ENCODE measurements around the gene CSF3R.
A peak's percentile ranks its signal among the peaks of the same experiment; 100 is the strongest.
"Not testable (repeated sequence)": the region's sequence is repeated elsewhere in the genome, so short reads cannot be mapped to it uniquely, and the experiment has no call there.

The CSF3R gene

DNA sequence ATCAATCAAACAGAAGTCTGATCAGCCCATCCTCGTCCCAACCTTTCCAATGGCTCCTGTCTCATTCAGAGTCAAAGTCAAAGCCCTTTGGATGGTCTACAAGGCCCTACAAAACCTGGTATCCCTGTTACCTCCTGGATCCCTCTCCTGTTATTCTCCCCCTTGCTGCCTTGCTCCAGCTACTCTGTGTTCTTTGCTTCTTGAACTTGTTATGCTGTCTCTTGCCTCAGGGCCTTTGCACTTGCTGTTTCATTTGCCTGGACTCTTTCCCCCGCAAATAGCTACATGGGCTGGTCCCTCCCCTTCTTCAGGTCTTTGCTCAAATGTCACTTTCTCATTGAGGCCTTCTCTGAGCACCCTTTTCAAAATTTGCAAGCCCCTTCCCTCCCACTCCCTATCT lies 1.4 kb upstream of the CSF3R start:
- no peak for DNase-seq (ENCODE audit: low read depth in 1 of 2, low spot score in 1 of 2)

DNA sequence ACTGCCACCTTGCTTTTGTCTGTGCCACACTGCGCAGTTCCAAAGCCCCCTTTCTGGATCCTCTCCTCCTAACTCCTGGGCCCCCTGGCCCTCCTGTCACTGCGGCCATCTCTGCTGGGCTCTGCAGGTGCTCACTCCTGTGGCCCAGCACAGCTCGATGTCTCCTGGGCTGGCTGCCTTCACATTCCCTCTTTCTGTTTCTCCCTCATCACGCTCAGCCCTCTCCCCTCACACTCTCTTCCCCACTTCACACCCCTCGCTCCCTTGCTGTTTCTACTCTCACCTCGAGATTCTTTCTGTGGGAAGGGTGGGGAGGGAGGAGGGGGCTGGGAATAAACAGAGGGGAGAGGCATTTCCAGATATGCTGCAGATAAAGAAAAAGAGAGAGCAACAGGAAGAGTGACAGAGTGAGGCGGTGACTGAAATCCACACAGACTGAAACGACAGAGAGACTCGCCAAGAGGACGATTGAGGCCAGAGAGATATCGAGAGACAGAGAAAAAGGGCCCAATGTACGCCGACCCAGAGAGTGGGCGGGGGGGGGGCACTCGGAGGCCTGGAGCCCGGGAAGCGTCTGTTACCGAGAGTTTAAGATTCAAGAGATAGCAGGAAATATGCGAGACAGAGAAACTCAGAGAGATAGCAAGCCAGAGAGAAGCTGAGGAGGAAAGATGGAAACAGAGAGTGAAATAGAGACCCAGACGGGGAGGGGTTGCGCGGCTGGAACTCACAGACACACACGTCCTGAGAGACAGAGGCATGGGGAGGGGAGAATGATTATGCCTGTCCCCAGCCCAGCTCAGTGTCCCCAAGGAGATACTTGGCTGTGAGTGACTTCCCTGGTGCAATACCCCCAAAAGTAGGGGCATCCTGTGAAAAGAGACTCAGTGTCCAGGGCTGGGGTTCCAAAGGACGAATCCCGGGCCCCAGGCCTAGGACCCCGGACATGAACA lies 666 bp downstream of the CSF3R start:
- DNase-seq (ENCODE audit: low read depth in 1 of 2, low spot score in 1 of 2) = no peak

DNA sequence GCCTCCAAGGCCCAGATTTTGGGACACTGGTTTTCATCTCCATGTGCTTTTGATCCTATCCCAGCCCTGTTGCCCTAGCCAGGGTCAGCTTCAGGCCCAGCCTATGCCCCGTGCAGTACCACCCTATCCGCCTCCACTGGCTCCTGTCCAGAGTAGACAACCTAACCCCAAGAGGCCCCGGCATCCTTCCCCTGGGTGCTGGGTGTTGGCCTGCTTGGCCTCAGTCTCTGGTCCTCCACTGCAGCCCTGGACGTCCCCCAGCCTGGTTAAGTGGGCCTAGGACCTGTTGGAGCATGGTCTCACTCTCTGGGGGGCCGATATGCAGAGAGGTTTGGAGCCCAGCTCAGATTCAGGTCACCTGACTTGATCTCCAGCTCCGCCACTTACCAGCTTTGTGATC lies 1.6 kb downstream of the CSF3R start:
- no peak for DNase-seq (ENCODE audit: low read depth in 1 of 2, low spot score in 1 of 2)

DNA sequence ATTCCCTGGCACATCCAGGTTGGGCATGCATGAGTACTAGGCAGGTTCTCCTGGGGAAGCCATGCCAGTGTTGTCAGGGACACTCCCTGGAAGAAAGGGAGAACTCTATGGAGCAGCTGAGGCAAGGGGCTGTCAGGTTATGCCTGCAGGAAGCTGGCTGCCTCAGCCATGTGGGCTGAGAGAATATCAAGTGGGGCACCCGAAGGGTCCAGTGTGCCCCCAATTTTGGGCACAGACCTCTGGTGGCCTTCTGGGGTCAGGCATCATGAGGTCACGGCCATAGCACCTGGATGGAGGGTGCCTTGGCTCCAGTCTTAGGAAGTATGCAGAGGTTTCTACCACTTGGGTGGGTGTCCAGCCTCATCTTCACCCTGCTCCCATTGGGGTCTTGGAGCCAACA lies 2.6 kb downstream of the CSF3R start:
- no peak for DNase-seq (ENCODE audit: low read depth in 1 of 2, low spot score in 1 of 2)

DNA sequence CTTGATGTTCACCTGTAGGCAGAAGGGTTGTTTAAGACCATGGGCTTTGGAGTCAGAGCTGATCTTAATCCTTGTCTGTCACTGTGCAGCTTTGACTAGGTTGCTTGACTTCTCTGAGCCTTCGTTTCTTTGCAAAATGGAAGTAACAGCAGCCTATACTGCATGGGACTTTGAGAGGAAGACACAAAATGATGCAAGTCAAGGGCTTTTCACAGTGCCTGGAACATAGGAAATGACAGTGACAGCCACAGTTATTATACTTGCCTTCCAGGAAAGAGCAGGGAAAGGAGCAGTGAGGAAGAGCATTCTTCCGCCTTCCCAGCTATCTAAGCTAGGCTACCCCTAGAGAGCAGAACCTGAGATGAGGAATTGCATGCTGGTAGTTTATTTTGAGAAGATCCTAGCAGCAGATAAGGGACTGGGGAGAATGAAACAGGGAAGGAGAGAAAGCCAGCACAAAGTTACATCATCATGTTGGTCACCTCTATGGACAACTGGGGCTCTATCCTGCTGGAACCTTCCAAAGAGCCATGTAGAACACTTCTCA lies 3.1 kb downstream of the CSF3R start:
- no peak for DNase-seq (ENCODE audit: low read depth in 1 of 2, low spot score in 1 of 2)

DNA sequence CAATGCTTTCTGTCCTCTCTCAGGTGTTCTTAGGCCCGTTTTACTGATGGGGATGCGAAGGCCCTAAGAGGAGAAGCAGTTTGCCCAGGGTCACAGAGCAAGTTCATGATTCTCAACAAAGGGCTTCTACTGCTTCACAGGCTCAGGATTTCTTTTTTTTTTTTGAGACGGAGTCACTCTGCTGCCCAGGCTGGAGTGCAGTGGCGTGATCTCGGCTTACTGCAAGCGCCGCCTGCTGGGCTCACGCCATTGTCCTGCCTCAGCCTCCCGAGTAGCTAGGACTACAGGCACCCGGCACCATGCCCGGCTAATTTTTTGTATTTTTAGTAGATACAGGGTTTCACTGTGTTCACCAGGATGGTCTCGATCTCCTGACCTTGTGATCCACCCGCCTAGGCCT lies 5.1 kb downstream of the CSF3R start:
- DNase-seq (ENCODE audit: low read depth in 1 of 2, low spot score in 1 of 2) = not testable (repeated sequence)

DNA sequence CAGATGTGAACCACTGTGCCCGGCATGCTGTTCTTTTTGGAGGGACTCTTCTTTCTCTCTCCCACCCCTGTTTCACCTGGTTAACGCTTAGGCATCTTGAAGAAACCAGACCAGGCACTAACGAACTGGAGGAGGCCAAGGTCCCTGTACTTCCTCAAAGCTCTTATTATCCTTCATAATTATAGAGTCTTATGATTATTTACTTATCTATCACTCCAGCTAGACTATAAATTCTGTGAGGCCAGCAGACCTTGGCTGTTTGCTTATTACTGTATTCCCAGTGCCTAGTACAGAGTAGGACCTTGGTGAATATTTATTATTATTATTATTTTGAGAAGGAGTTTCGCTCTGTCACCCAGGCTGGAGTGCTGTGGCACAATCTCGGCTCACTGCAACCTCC lies 5.8 kb downstream of the CSF3R start:
- no peak for DNase-seq (ENCODE audit: low read depth in 1 of 2, low spot score in 1 of 2)

DNA sequence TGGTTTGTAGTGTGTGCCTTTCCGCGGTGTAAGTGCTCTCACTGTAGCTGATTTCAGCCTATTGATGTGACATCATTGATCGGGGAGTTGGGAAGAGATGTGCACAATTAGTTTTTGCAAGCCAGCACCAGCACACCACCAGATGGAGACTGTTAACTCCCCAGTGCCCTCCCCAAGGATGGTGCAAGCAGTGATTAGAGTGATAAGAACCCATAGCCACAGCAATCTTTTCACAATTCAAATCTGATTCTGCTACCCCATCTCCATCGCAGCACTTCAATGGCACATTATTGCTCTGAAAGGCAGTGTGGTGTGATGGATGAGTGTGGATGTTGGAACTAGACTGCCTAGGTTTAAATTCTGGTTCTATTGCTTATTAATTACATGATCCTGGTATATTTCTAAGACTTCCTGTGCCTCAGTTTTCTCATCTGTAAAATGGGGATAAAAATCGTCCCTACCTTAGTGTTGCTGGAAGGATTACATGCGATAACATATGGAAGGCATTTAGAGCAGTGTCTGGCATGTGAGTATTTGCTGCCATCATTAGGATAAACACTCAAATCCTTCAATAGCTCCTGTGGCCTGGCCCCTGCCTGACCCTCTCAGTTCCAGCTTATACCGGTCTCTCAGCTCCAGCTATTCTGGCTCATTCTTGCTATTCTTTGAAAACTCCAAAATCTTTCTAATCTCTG lies 6.7 kb downstream of the CSF3R start:
- DNase-seq (ENCODE audit: low read depth in 1 of 2, low spot score in 1 of 2) = no peak

DNA sequence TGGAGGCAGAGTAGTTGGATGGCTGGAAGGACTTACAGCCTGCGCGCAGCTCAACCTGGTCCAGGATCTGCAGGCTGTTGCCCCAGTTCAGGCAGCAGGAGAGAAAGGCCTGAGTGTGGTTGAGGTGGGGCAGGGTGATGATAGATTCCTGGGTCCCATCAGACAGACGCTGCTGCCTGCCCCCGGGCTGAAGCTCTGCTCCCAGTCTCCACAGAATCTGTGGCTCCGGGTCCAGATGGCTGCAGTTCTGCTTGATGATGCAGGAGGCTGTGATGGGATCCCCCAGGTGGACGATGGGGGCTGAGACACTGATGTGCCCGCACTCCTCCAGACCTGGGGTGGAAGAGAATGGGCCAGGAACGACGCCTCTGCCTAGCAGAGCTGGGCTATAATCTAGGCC lies 7.4 kb downstream of the CSF3R start:
- DNase-seq (ENCODE audit: low read depth in 1 of 2, low spot score in 1 of 2) = no peak

DNA sequence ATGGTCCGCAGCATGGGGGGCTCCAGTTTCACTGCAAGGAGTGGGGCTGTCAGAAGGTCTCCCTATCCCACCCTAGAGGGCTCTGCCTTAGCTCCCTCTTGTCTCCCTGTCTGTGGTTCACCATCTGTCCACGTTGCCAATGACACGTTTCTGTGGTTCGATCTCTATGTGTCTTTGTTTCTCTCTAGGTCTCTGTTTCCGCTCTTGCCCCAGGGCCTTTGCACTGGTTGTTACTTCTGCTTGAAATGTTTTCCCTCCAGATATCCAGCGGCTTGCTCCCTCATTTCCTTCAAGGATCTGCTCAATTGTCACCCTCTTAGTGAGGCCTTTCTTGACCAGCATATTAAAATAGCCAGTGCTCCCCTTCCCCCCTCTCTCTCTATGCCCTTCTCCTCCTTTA lies 10.1 kb downstream of the CSF3R start:
- DNase-seq (ENCODE audit: low read depth in 1 of 2, low spot score in 1 of 2) = no peak

DNA sequence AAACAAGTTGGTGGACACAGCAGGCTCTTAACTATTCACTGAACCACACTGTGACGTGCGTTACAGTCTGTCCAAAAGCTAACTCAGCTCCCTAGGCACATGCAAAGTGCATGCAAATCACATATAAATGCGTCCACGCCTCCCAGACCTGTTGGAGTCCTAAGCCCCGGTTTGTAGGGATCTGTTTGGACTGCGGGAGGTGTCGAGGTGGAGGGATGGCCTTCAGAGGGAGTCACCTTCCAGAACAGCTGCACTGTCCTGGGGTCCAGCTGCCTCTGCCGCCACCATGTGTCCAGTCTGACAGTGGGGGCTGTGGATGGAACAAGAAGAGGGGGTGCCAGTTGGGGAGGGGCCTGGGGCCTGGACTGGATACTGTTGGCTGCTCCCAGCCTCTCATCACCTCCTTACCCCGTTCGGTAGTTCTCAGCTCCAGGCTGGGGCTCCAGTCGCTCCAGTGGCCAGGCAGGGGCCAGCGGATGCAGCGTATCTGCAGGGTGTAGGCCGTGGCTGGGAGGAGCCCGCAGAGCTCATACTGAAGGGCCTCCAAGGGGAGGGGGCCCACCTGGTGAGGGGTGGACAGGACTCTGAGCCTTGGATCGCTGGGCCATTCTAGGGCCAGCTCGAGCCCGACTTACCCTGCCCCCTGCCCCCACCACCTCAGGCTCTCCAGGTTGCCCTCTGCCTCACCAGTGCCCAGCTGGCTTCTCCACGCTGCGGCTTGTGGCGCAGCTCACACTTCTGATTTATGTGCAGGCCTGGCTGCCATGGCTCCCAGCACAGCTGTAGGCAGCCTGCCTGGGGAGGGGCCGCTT lies 10.7 kb downstream of the CSF3R start:
- no peak for DNase-seq (ENCODE audit: low read depth in 1 of 2, low spot score in 1 of 2)

DNA sequence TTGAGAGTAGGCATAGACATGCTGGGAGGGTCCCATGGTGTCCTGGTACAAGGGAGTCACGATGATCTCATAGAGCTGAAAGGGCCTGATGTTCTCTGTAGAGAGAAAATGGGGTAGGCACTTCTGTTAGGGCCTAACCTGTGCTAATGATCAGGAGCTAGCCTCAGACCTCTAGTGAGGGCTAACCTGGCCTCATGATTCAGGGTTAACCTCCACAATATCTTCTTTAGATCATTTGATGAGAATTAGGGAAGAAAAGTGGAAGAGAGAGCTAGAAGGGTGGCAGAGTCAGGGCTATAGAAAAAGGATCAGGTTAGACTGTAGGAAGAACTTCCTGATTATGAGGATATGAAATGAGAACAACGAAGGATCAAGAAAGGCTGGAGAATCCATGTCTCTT lies 13.6 kb downstream of the CSF3R start:
- DNase-seq (ENCODE audit: low read depth in 1 of 2, low spot score in 1 of 2) = no peak

DNA sequence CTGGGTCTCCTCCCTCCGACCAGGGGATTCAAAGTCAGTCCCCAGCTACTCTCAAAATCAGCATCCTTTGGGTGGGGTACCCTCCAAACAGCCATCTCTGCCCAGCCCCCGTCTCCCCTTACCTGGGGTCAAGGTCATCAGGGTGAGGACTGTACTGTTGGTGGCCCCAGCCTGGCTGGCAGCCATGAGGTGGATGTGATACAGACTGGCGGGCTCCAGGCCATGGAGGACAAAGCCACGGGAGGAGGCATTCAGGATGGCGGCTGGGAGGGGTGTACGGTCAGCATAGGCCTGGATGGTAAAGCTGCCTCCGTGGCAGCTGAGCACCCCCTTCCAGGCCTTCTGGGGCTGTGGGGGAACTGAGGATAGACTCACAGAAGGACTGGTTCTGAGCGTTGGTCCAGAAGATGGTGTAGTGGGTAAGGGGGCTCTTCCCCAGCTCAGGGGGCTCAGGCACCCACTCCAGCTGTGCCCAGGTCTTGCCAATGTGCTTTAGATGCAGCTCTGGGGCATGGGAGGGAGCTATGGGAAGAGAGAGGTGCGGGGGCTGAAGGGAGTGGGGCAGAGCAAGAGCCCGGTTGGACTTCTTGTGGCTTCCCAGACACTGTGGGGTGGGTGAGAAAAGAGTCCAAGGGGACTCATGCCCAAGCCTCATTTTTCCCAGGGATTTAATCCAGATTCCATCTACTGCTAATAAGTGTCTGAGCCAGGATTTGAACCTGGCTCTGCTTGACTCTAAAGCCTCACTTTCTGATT lies 14.8 kb downstream of the CSF3R start:
- no peak for DNase-seq (ENCODE audit: low read depth in 1 of 2, low spot score in 1 of 2)

DNA sequence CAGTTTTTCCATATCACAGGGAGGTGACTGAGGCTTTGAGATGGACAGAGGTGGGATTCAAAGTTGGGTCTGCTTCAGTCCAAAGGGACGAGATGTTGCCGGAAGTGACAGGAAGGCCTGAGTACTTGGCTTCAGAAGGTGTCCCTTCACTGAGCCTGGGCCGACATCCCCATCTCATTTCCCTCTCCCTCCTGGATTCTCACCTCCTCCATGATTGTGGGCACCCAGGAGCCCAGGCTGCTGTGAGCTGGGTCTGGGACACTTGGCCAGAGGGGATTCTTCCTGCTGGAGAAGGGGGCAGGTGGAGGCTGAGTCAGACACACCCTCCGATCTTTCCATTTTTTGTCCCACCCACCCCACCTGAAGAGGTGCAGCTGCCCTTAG lies 15.7 kb downstream of the CSF3R start:
- DNase-seq (ENCODE audit: low read depth in 1 of 2, low spot score in 1 of 2) = no peak

DNA sequence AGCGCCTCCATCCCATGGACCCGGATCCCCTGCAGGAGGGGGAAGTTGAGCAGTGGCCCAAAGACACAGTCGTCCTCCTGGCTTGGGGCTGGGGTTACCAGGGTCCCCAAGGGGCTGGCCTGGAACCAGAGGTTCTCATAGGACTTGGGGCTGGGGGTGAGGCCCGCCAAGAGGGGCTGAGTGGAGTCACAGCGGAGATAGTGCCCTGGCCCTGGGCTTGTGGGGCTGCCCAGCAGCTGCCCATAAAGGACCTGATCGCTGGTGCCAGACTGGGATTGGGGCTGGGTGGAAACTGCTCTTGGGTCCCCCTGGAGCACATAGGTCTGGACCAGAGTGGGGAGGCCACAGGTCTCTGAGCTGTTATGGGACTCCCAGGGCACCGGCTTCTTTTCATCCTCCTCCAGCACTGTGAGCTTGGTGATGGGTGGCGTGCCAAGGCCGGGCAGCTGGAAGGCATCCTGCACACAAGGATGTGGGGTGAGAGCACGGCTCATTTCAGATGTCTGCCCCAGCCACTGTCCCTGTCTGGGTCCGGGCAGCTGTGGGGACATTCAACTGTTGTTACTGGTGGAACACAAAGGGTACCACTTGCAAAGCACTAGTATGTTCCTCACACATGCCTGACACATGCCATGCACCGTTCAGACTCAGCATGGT lies 16.2 kb downstream of the CSF3R start:
- DNase-seq (ENCODE audit: low read depth in 1 of 2, low spot score in 1 of 2) = no peak

DNA sequence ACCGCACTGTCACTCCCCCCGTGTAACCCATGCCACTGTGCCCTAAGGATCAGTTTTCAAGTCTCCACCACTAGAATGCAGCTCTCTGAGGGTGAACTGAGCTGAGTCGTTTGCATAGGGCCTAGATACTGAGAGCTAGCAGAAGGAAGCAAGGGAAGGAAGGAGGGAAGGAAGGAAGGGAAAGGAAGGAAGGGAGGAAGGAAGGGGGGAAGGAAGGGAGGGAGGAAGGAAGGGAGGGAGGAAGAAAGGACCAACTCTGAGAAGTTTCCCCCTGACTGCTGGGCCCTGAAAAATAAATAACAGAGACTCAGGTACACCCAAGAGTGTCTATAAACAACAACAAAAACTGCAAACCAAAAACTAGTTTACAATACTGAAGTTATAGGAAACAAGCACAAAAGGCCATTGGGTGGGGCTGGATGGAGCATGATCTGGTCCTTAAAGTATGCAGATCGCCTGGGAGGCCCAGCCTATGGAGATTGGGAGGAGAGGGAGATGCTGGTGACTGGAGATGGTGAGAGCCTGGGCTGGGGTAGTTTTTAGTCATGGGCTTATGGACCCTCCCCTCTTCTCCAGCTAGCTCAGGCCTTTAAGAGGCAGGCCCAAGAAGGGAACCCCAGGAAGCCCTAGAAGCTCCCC lies 16.9 kb downstream of the CSF3R start:
- DNase-seq (ENCODE audit: low read depth in 1 of 2, low spot score in 1 of 2) = no peak

DNA sequence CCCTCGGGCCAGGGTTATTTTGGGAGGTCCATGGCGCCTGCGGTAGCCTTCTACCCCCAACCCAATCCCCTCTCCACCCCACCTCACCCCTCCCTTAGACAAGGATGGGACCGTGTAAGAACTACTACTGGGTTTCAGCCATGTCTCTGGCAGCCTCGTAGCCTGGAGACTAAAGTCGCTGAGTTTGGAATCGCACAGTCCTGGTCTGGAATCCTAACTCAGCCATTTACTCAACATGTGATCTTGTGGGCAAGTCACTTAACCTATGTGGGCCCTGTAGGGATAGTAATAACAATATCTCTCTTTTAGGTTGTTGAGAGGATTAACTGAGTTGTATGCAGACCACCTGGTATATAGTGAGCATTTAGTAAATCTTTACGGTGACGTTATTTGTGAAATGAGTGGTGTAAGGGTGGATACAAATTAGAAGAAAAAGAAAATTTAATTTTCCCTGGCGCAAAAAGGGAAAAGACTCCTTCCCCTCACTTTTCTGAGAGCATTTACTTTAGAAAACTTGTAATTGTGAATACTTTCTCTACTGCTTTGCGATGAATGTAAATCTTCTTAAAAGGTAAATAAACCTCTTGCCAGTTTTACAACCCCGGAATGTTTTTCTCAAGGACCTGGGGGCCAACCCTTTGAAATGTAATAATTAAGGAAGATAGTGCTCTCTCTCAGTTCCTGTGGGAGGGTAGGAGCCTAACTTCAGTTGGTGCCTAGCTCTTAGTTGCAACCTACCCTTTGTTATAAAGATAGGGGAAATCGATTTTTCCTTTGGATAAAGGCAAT lies 17.9 kb downstream of the CSF3R start:
- DNase-seq (ENCODE audit: low read depth in 1 of 2, low spot score in 1 of 2) = no peak

DNA sequence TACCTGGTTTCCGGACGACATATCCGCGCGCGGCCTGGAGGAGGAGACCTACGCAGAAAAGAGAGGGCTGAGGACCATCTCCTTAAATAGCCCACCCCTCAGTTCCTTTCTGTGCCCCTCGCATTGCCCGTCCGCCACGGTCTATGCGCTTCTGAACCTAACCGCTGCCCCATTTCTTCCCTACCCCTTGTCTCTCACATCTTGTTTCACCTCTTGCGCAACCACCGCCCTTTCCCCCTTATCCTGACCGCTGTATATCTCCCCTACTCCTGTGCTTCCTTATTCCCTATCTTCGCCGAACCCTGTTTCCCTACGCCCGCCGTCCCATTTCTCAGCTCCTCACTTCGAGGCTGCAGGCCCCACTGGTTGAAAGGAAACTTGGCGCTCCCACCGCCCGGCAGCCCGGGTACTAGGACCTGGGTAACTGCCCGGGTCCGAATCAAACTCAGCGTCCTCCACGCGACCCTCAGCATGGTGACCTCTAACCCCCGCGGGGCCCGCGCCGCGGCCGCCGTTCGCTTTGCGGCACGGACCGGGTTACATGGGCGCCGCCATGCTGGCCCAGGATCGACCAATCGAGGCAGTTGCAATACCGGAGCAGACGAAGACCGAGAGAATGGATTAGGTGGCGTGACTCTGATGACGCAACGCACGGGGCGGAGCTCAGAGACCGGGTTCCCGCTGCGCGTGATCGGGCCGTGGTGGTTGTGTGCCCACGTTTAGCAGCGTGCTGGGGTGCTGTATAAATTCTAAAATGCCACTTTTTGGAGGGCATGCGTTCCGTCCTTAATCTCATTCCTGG lies 18.7 kb downstream of the CSF3R start, which contains the start of gene MRPS15:
Gene MRPS15 (minus strand): TSS at position 582 of the 802 bp plus-strand sequence. CDS start 109 bp downstream, at position 473.
- peak; percentile 93 for DNase-seq (ENCODE audit: low read depth in 1 of 2, low spot score in 1 of 2)
